ENCODE results near the gene SIPA1.
A peak's percentile ranks its signal among the peaks of the same experiment; 100 is the strongest.

SIPA1 gene

DNA sequence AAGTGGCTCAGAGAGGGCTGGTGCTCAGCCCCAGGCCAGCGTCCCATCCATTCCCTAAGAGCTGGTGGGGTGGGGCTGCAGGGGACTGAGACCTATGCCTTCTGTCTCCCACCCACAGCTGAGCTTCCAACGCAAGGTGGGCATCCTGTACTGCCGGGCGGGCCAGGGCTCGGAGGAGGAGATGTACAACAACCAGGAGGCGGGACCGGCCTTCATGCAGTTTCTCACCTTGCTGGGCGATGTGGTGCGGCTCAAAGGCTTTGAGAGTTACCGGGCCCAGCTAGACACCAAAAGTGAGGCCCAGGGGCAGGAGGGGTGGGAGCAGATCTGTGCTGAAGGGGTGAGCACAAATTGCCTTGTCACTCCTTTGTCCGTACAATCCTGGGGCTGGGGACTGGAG lies 6.9 kb downstream of the SIPA1 start:
- no peaks in the 10 kb centered on the region for H3K27me3 ChIP-seq (ENCODE audit: control insufficient read depth in 1 of 2, insufficient read depth in 2 of 2, low read length in 2 of 2)
- H3K36me3 ChIP-seq (ENCODE audit: control insufficient read depth in 1 of 2, insufficient read depth in 2 of 2, low read length in 2 of 2): peaks cover 6 to 21% of the 10 kb centered on the region in 2 donors
- peaks cover 6 to 28% of the 10 kb centered on the region in 2 donors for H3K4me1 ChIP-seq (ENCODE audit: control insufficient read depth in 1 of 2, insufficient read depth in 2 of 2, low read length in 2 of 2)
- H3K9ac ChIP-seq (ENCODE audit: low read depth in 1 of 2, low read length in 2 of 2): no peak overlapping the region
- H3K4me3 ChIP-seq (ENCODE audit: low read depth in 1 of 2, low read length in 2 of 2): no peak overlapping the region
- H3K27ac ChIP-seq (ENCODE audit: low read depth, low read length): no peak overlapping the region
- no peaks in the 10 kb centered on the region for H3K9me3 ChIP-seq (ENCODE audit: control insufficient read depth in 1 of 2, low read length in 2 of 2)

DNA sequence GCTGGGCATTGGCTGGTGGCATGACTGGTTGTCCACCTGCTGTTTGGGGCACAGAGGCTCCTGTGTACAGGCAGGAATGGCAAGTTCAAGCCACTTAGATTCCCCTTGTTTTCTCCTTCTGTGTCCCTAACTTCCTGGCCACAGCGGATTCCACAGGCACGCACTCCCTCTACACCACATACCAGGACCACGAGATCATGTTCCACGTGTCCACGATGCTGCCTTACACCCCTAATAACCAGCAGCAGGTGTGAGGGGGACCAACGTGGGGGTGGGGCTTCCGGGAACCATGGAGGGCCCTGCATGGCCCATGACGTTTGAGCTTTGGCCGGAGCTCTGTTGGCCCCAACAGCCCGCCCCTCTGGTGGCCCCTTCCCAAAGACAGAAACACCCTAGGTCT lies 7.8 kb downstream of the SIPA1 start:
- Histone ChIP-seq H3K27ac (ENCODE audit: low read depth, low read length) (no peak overlapping the region), H3K4me1 (ENCODE audit: control insufficient read depth in 1 of 2, insufficient read depth in 2 of 2, low read length in 2 of 2) (peaks cover 6 to 24% of the 10 kb centered on the region in 2 donors), H3K4me3 (ENCODE audit: low read depth in 1 of 2, low read length in 2 of 2) (no peak overlapping the region), H3K9me3 (ENCODE audit: control insufficient read depth in 1 of 2, low read length in 2 of 2) (no peaks in the 10 kb centered on the region), H3K27me3 (ENCODE audit: control insufficient read depth in 1 of 2, insufficient read depth in 2 of 2, low read length in 2 of 2) (no peaks in the 10 kb centered on the region), H3K9ac (ENCODE audit: low read depth in 1 of 2, low read length in 2 of 2) (no peak overlapping the region), H3K36me3 (ENCODE audit: control insufficient read depth in 1 of 2, insufficient read depth in 2 of 2, low read length in 2 of 2) (peaks cover 6 to 24% of the 10 kb centered on the region in 2 donors)

DNA sequence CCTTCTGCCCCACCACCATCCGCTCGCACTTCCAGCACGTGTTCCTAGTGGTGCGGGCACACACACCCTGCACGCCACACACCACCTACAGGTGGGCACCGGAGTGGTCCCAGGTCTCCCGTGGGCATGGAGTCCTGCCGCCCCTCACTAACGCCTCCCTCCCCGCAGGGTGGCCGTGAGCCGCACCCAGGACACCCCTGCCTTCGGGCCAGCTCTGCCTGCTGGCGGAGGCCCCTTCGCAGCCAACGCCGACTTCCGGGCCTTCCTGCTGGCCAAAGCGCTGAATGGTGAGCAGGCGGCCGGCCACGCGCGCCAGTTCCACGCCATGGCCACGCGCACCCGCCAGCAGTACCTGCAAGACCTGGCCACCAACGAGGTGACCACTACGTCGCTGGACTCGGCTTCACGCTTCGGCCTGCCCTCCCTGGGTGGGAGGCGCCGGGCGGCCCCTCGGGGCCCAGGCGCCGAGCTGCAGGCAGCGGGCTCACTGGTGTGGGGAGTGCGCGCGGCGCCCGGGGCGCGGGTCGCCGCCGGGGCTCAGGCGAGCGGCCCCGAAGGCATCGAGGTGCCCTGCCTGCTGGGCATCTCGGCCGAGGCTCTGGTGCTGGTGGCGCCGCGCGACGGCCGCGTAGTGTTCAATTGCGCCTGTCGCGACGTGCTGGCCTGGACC lies 8.5 kb downstream of the SIPA1 start:
- Histone ChIP-seq H3K27me3 (ENCODE audit: control insufficient read depth in 1 of 2, insufficient read depth in 2 of 2, low read length in 2 of 2) (no peaks in the 10 kb centered on the region), H3K36me3 (ENCODE audit: control insufficient read depth in 1 of 2, insufficient read depth in 2 of 2, low read length in 2 of 2) (peaks cover 6 to 23% of the 10 kb centered on the region in 2 donors), H3K27ac (ENCODE audit: low read depth, low read length) (no peak overlapping the region), H3K9me3 (ENCODE audit: control insufficient read depth in 1 of 2, low read length in 2 of 2) (no peaks in the 10 kb centered on the region), H3K4me3 (ENCODE audit: low read depth in 1 of 2, low read length in 2 of 2) (peak overlapping the region; percentile 50), H3K4me1 (ENCODE audit: control insufficient read depth in 1 of 2, insufficient read depth in 2 of 2, low read length in 2 of 2) (peaks cover 5 to 26% of the 10 kb centered on the region in 2 donors), H3K9ac (ENCODE audit: low read depth in 1 of 2, low read length in 2 of 2) (no peak overlapping the region)

DNA sequence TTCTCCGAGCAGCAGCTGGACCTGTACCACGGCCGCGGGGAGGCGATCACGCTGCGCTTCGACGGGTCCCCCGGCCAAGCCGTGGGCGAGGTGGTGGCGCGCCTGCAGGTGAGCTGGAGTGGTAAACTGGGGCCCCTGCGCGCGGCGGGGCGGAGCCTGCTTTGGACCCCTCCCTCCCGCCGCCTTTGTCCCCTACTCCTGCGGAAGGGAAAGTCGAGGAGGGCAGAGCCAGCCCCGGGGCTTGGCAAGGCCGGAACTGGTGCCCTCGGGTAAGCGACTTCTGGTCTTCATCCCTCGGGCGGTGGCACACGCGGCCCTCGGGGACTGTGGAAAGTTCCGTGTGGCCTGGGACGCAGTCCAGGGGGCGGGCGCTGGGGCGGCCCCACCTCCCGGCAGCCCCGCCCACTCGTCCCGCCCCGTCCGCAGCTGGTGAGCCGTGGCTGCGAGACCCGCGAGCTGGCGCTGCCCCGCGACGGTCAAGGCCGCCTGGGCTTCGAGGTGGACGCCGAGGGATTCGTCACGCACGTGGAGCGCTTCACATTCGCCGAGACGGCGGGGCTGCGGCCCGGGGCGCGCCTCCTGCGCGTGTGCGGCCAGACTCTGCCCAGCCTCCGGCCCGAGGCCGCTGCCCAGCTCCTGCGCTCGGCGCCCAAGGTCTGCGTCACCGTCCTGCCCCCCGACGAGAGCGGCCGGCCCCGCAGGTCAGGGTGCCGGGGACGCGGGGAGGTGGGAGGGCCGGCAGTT lies 9.2 kb downstream of the SIPA1 start:
- peaks cover 9 to 30% of the 10 kb centered on the region in 2 donors for H3K4me1 ChIP-seq (ENCODE audit: control insufficient read depth in 1 of 2, insufficient read depth in 2 of 2, low read length in 2 of 2)
- peak overlapping the region in 1 of 2 donors; percentile 43 for H3K9ac ChIP-seq (ENCODE audit: low read depth in 1 of 2, low read length in 2 of 2)
- no peak overlapping the region for H3K27ac ChIP-seq (ENCODE audit: low read depth, low read length)
- peaks cover 6 to 23% of the 10 kb centered on the region in 2 donors for H3K36me3 ChIP-seq (ENCODE audit: control insufficient read depth in 1 of 2, insufficient read depth in 2 of 2, low read length in 2 of 2)
- H3K9me3 ChIP-seq (ENCODE audit: control insufficient read depth in 1 of 2, low read length in 2 of 2): no peaks in the 10 kb centered on the region
- no peaks in the 10 kb centered on the region for H3K27me3 ChIP-seq (ENCODE audit: control insufficient read depth in 1 of 2, insufficient read depth in 2 of 2, low read length in 2 of 2)
- H3K4me3 ChIP-seq (ENCODE audit: low read depth in 1 of 2, low read length in 2 of 2): peak overlapping the region; percentile 50

DNA sequence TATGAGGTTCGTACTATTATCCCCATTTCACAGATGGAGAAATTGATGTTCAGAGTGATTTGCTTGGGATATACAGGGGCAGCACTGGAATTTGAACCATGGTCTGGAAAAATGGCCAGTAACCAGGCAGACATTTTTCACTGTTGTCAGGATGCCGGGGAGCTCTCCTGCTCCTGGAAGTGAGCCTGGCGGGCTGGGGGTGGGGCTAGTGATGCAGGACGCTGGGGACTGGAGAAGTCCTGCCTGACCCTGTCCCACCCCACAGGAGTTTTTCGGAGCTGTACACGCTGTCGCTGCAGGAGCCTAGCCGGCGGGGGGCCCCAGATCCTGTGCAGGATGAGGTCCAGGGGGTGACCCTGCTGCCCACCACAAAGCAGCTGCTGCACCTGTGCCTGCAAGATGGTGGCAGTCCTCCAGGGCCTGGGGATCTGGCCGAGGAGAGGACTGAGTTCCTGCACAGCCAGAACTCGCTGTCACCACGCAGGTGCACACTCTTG lies 11.1 kb downstream of the SIPA1 start:
- H3K9me3 ChIP-seq (ENCODE audit: control insufficient read depth in 1 of 2, low read length in 2 of 2): no peaks in the 10 kb centered on the region
- no peak overlapping the region for H3K4me3 ChIP-seq (ENCODE audit: low read depth in 1 of 2, low read length in 2 of 2)
- peaks cover 6 to 23% of the 10 kb centered on the region in 2 donors for H3K36me3 ChIP-seq (ENCODE audit: control insufficient read depth in 1 of 2, insufficient read depth in 2 of 2, low read length in 2 of 2)
- H3K27ac ChIP-seq (ENCODE audit: low read depth, low read length): no peak overlapping the region
- H3K9ac ChIP-seq (ENCODE audit: low read depth in 1 of 2, low read length in 2 of 2): no peak overlapping the region
- peaks cover 23 to 39% of the 10 kb centered on the region in 2 donors for H3K4me1 ChIP-seq (ENCODE audit: control insufficient read depth in 1 of 2, insufficient read depth in 2 of 2, low read length in 2 of 2)
- no peaks in the 10 kb centered on the region for H3K27me3 ChIP-seq (ENCODE audit: control insufficient read depth in 1 of 2, insufficient read depth in 2 of 2, low read length in 2 of 2)

DNA sequence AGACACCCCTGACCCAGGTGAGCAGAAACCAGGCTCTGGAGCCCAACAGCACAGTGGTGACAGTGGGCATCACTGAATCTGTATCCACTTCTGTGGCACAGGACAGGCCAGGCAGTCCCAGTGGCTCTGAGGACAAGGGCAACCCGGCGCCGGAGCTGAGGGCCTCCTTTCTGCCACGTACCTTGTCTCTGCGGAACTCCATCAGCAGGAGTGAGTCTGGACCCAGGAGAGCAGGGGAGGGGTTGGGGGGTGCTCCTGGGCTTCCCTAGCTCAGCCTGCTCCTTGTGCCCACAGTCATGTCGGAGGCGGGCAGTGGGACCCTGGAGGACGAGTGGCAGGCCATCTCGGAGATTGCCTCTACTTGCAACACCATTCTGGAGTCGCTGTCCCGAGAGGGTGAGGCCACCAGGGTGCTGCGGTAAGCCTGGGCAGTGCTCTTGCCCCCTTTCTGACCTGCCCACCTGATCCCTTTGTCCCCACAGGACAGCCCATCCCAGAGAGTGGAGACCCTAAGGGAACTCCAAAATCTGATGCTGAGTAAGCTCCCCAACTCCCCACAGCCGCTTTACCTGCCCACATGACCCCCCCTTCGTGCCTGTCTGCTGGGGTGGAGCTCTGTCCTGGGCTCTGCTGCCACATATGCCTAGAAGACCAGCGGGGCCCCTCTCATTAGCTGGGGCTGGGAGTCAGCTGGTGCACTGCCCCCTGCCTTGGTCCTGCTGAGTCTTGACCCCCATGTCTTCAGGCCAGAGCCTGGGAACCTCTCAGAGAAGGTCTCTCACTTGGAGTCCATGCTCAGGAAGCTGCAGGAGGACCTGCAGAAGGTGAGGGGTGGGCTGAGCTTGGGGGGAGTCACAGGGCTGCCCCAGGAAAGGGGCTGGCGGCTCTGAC lies 12.0 kb downstream of the SIPA1 start:
- H3K27me3 ChIP-seq (ENCODE audit: control insufficient read depth in 1 of 2, insufficient read depth in 2 of 2, low read length in 2 of 2): no peaks in the 10 kb centered on the region
- H3K4me1 ChIP-seq (ENCODE audit: control insufficient read depth in 1 of 2, insufficient read depth in 2 of 2, low read length in 2 of 2): peaks cover 32 to 43% of the 10 kb centered on the region in 2 donors
- H3K9ac ChIP-seq (ENCODE audit: low read depth in 1 of 2, low read length in 2 of 2): no peak overlapping the region
- H3K9me3 ChIP-seq (ENCODE audit: control insufficient read depth in 1 of 2, low read length in 2 of 2): no peaks in the 10 kb centered on the region
- H3K36me3 ChIP-seq (ENCODE audit: control insufficient read depth in 1 of 2, insufficient read depth in 2 of 2, low read length in 2 of 2): peaks cover 8 to 30% of the 10 kb centered on the region in 2 donors
- no peak overlapping the region for H3K4me3 ChIP-seq (ENCODE audit: low read depth in 1 of 2, low read length in 2 of 2)
- no peak overlapping the region for H3K27ac ChIP-seq (ENCODE audit: low read depth, low read length)

DNA sequence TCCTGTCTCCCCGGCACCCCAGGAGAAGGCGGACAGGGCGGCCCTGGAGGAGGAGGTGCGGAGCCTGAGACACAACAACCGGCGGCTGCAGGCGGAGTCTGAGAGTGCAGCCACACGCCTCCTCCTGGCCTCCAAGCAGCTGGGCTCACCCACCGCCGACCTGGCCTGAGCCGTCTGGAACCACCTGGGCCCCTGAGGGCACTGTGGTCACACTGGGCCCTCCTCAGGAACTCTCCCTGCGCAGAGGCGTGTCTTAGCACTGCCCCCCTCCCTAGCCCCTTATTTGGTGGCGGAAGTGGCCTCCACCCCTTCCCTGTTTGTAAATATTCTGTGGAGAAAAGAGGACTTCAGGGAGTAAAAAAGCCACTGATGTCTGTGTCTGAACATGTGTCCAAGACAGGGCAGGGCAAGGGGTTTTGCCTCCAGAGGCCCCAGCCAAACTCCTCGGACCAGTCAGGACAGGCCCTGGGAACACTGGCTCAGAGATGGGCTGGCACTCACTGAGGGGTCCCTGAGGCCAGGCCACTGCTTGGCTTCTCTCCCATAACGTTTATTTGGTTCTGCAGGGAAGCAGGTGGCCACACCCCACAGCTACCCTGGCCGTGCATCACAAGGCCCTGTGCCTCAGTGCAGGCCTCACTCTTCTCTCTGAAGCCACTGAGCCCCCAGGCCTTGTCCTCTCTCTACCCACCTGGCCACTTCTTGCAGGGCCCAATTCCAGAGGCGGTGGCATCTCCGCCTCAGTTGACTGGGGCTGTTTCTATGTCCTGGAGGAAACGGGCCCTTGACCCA lies 12.8 kb downstream of the SIPA1 start:
- H3K4me3 ChIP-seq (ENCODE audit: low read depth in 1 of 2, low read length in 2 of 2): peak overlapping the region in 1 of 2 donors; percentile 7
- no peaks in the 10 kb centered on the region for H3K27me3 ChIP-seq (ENCODE audit: control insufficient read depth in 1 of 2, insufficient read depth in 2 of 2, low read length in 2 of 2)
- peaks cover 17 to 34% of the 10 kb centered on the region in 2 donors for H3K36me3 ChIP-seq (ENCODE audit: control insufficient read depth in 1 of 2, insufficient read depth in 2 of 2, low read length in 2 of 2)
- H3K9ac ChIP-seq (ENCODE audit: low read depth in 1 of 2, low read length in 2 of 2): peak overlapping the region in 1 of 2 donors; percentile 90
- H3K9me3 ChIP-seq (ENCODE audit: control insufficient read depth in 1 of 2, low read length in 2 of 2): no peaks in the 10 kb centered on the region
- no peak overlapping the region for H3K27ac ChIP-seq (ENCODE audit: low read depth, low read length)
- H3K4me1 ChIP-seq (ENCODE audit: control insufficient read depth in 1 of 2, insufficient read depth in 2 of 2, low read length in 2 of 2): peaks cover 38 to 47% of the 10 kb centered on the region in 2 donors

DNA sequence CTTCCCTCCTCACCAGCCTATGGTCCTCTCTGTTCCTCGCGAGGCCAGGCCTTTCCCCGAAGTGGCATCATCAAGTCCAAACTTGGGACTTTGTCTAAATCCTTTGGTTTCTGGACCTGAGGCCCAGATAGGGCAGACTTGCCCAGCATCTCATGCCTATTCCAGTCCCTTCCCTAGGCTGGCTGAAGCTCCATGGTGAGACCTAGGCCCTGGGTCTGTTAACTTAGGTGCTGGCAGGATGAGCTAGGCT lies 13.4 kb downstream of the SIPA1 start:
- Histone ChIP-seq H3K4me1 (ENCODE audit: control insufficient read depth in 1 of 2, insufficient read depth in 2 of 2, low read length in 2 of 2) (peaks cover 38 to 47% of the 10 kb centered on the region in 2 donors), H3K4me3 (ENCODE audit: low read depth in 1 of 2, low read length in 2 of 2) (peak overlapping the region in 1 of 2 donors; percentile 7), H3K9ac (ENCODE audit: low read depth in 1 of 2, low read length in 2 of 2) (peak overlapping the region in 1 of 2 donors; percentile 90), H3K27ac (ENCODE audit: low read depth, low read length) (peak overlapping the region; percentile 95), H3K9me3 (ENCODE audit: control insufficient read depth in 1 of 2, low read length in 2 of 2) (no peaks in the 10 kb centered on the region), H3K27me3 (ENCODE audit: control insufficient read depth in 1 of 2, insufficient read depth in 2 of 2, low read length in 2 of 2) (no peaks in the 10 kb centered on the region), H3K36me3 (ENCODE audit: control insufficient read depth in 1 of 2, insufficient read depth in 2 of 2, low read length in 2 of 2) (peaks cover 21 to 39% of the 10 kb centered on the region in 2 donors)

DNA sequence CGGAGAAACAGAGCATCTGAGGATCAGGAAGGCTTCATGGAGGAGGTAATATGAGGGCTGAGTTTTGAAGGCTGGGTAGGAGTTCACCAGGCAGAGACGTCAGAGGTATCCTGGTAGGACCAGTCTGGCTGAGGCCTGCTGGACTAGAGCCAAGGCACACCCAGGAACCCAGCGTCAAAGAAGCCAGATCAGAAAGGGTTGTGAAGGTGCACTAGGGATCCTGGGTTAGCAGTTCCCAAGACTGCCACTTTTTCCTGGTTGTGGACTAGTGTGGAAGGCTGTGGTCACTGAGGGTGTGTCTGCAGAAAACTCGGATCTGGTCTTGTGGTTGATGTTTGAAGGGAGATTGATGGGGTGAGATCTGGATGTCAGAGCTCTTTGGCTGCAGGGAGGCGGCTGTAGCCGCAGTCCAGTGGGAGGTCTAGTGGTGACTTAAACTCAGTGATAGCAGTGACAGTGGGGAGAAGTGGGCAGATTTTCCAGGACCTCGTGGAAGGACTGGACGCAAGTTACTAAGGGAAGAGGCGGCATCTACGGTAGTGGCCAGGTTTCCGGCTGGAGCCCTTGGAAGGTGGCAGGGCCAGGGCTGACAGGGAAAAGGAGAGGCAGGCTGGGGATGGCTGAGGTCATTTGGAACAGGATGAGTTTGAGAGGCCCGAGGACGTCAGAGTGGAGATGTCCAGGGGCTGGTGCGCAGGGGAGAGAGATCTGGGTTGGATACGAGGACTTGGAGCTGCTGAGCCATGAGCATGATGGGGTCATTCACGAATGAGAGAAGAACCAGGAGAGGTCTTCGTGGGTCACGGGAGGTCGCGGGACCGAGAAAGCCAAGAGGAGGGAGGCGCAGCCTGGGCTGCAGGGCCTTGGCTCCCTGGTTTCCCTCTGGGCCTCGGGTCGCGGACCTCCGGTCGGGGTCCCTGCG lies 13.9 kb downstream of the SIPA1 start:
- peaks cover 25 to 45% of the 10 kb centered on the region in 2 donors for H3K36me3 ChIP-seq (ENCODE audit: control insufficient read depth in 1 of 2, insufficient read depth in 2 of 2, low read length in 2 of 2)
- H3K9me3 ChIP-seq (ENCODE audit: control insufficient read depth in 1 of 2, low read length in 2 of 2): no peaks in the 10 kb centered on the region
- H3K27me3 ChIP-seq (ENCODE audit: control insufficient read depth in 1 of 2, insufficient read depth in 2 of 2, low read length in 2 of 2): no peaks in the 10 kb centered on the region
- peak overlapping the region; percentile 87 to 90 for H3K9ac ChIP-seq (ENCODE audit: low read depth in 1 of 2, low read length in 2 of 2)
- peaks cover 38 to 47% of the 10 kb centered on the region in 2 donors for H3K4me1 ChIP-seq (ENCODE audit: control insufficient read depth in 1 of 2, insufficient read depth in 2 of 2, low read length in 2 of 2)
- H3K4me3 ChIP-seq (ENCODE audit: low read depth in 1 of 2, low read length in 2 of 2): peak overlapping the region; percentile 69 to 75
- peak overlapping the region; percentile 95 for H3K27ac ChIP-seq (ENCODE audit: low read depth, low read length)

All from duodenal mucosa (tissue), 2 donors.